Myometrial cell (primary cell): Measurements from ENCODE around the gene ZBTB1. TPM values are rescaled to one million over a fixed set of nuclear protein-coding genes. Genes with fewer than 3 reads are reported as not detected.

Experiments used
- total RNA-seq: library from RNA; depleted of rRNA; stranded (reverse); fragments of >200 nt; gene quantifications from 2 replicates; pipeline ENCODE4 v1.2.3, GENCODE V29; 2015

ZBTB1 gene, protein sequence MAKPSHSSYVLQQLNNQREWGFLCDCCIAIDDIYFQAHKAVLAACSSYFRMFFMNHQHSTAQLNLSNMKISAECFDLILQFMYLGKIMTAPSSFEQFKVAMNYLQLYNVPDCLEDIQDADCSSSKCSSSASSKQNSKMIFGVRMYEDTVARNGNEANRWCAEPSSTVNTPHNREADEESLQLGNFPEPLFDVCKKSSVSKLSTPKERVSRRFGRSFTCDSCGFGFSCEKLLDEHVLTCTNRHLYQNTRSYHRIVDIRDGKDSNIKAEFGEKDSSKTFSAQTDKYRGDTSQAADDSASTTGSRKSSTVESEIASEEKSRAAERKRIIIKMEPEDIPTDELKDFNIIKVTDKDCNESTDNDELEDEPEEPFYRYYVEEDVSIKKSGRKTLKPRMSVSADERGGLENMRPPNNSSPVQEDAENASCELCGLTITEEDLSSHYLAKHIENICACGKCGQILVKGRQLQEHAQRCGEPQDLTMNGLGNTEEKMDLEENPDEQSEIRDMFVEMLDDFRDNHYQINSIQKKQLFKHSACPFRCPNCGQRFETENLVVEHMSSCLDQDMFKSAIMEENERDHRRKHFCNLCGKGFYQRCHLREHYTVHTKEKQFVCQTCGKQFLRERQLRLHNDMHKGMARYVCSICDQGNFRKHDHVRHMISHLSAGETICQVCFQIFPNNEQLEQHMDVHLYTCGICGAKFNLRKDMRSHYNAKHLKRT
- total RNA-seq = 20.2 and 36.0 TPM in 2 replicates

DNA sequence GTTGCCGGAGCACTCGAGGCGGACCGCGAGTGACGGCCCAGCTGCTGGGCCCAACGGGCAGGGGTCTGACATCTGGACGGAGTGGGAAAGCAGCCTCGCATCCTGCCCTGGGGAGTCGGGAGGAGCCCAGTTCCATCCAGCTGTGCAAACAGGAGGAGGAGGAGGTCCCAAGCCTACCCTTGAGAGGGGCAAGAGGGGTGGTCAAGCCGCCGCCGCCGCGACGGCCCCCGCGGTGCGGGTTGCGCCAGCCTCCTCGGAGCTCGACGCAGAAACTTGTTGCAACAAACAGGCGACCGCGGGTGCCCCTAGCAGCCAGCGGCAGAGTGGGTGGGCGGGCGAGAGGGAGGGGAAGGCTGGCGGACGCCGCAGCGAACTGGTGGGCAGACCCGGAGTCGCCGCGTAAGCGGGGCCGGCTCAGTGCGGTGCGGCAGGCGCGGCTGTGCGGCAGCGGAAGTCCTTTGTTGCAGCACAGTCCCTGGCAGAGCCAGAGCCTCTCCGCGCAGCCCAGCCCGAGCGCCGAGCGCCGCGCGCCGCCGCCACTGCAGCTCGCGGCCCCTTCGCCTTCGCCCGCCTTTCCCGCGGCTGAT, at the start of gene ZBTB1:
ZBTB1 (plus strand) TSS at position 461 of the 587 bp plus-strand sequence. CDS start 16,735 bp downstream, outside the sequence.

DNA sequence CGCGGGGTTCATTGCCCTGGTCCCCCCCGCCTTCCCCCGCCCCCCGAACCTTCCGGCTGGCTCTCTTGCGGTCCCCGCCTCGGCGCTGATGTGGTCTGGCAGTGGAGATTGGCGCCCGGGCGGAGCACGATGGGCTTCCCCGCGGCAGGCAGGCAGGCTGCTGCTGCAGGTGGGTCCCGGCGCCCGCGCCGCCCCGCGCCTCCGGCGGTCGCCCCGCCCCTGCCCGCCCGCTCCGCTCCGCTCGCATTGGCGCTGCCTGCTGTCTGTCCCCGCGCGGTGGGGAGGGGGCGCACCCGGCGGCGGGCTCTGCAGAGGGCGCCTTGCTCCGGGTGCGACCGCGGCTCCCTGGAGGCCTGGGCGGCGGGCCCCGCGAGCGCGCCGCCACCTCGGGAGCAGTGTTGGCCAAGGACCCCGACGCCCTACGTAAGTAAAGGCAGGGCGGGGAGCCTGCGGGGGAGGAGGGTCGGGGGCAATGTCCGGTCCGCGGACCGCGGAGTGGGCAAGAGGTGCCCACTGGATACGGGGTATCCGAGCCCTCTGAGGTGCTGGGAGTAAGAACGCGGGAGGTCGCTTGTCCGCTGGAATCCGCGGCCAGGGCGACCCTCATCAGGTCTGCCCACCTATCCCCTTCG, 39.3 kb upstream of the ZBTB1 start, which contains the start of gene AKAP5:
AKAP5 (plus strand) TSS at position 309 of the 632 bp plus-strand sequence. CDS start 2,896 bp downstream, outside the sequence.

DNA sequence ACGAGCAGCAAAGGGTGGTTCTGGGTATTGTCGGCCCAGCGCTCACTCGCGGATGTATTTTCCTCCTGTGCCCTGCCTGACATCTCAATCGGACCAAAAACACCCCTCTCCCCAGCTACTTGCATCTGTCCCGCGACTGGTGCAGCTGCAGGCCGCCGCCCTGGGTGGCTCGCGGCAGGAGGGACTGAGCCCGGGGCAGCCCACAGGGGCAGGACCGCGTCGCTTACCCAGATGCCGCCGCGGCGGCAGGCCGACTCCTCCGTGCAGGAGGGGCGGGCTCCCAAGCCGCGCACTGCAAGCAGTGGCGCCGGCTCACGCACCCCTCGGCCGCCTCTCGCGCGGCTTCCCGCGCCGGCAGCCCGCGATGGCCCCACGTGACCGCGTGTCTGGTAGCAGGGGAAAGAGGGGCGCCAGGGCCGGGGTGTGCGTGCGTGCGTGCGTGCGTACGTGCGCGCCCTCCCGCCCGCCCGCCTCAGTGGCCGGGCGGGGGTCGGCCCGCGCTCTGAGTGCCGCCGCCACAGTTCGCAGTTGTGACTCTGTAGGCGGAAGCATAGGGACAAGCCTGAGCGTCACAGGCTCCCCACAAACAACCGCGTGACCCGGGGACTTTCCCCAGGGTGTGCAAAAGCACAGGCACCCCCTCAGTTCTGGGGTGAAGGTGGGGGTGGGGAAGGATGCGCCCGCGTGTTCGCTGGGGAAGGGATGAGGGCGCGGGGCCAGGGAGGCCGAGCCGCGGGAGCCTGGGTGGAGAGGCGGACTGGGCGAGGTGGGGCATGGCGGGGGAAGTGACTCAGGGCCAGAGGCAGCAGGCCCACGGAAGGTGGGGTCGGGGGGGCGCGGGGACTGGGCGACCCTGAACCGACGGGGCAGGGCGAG, 898 bp upstream of the ZBTB1 start, which contains the start of gene ZBTB25:
ZBTB25 (minus strand) TSS at position 405 of the 876 bp plus-strand sequence. CDS start 13,305 bp downstream, outside the sequence.

DNA sequence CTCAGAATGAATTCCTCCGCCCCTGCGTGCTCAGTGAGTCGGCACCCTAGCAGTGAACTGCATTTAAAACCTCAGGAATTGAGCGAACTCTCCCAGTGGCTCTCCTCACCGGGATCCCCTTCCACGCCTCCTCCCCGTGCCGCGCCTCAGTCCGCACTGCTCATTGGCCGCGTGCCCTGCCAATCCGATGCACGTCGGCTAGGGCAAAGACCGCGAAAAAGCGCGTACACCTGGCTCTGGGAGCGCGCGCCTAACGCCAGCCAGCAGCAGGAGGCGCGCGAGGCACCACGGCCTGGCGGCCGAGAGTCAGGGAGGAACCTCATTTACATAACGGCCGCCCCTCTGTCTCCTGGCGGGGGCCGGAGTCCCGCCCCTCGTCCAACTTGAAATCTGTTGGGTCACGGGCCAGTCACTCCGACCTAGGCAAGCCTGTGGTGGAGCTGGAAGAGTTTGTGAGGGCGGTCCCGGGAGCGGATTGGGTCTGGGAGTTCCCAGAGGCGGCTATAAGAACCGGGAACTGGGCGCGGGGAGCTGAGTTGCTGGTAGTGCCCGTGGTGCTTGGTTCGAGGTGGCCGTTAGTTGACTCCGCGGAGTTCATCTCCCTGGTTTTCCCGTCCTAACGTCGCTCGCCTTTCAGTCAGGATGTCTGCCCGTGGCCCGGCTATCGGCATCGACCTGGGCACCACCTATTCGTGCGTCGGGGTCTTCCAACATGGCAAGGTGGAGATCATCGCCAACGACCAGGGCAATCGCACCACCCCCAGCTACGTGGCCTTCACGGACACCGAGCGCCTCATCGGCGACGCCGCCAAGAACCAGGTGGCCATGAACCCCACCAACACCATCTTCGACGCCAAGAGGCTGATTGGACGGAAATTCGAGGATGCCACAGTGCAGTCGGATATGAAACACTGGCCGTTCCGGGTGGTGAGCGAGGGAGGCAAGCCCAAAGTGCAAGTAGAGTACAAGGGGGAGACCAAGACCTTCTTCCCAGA, 35.9 kb downstream of the ZBTB1 start, which contains the start of gene HSPA2:
HSPA2 (plus strand) TSS at position 534 of the 995 bp plus-strand sequence; CDS start at position 643, 109 bp downstream.

DNA sequence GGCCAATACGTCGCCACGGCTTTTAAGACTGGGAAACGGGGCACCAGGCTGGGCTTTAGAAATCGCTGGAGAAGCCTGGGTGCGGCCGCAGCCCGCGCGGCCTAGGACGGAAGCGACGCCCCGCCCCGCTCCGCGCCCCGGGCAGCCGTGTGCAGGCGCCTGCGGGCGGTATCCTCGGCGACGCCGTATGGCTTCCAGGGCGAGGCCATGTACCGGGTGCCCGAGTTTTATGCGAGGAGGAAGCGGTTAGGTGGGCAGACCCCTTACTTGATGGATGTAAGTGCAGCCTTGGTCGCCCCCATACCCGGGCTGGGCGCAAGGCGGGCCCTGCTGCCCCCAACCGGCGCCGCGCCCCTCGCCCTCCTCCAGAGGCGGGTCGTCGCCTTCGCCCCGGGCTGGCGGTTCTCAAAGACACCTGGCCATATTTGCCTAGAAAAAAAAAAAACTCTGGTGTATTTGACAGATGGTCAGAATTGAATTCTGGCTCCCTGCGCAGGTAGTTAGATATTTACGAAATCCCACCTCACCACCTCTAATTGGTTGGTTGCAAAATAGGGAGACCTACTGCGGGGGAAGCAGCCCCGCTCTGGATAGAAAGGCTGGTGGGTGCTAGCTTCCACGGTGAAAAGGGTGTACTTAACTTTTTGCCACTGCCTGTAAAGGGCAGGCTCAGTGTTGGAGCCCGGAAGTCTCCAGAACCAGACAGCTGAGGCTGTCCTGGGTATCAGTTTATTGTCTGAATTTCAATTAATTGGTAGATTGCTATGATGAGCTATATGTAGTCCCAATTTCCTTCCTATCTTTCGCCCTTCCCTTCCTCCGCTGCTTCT, 45.4 kb downstream of the ZBTB1 start, which contains the start of gene PPP1R36:
PPP1R36 (plus strand) TSS at position 171 of the 830 bp plus-strand sequence; CDS start at position 208, 37 bp downstream.

Other genes starting within 250 kb of the ZBTB1 start
- gene ESR2, start 210.4 kb upstream of the ZBTB1 start, total RNA-seq = not detected in 2 replicates
- gene MTHFD1, start 116.4 kb upstream of the ZBTB1 start, total RNA-seq = 71.8 and 75.5 TPM in 2 replicates
- gene AKAP5, start 39.3 kb upstream of the ZBTB1 start, total RNA-seq = 0.71 and 1.2 TPM in 2 replicates
- 3.2 and 6.6 TPM in 2 replicates for gene ZBTB25, start 932 bp upstream of the ZBTB1 start, total RNA-seq
- gene HSPA2, start 36.0 kb downstream of the ZBTB1 start, total RNA-seq = 18.5 and 19.7 TPM in 2 replicates
- 0.18 and 1.2 TPM in 2 replicates for gene PPP1R36, start 45.2 kb downstream of the ZBTB1 start, total RNA-seq
- 2.3 and 2.6 TPM in 2 replicates for gene PLEKHG3, start 199.7 kb downstream of the ZBTB1 start, total RNA-seq